ENCODE data around the gene MESP1.

Gene MESP1

DNA sequence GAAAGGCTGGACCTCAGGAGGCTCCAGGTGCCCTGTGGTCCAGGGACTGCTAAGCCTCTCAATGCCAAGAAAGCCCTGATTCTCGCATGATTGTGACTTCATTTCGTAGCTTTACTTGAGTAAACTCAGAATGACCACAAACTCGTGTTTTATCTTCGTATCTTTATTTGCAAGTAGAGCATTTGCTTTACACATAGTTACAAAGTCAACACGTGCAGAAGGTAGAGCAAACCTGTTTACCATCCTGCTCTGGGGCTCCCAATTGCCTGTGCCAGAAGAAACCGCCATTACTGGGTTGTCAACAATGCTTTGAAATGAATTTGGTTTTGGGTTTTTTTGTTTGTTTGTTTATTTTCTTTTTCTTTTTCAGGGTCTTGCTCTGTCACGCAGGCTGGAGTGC is 5.8 kb upstream of the MESP1 start:
- no peak for DNase-seq (ENCODE audit: low read depth in 1 of 2, low spot score in 1 of 2)
- Histone ChIP-seq H3K4me3 (replicated peaks; ENCODE audit: insufficient read depth, low read length) (no peak overlapping the region), H3K27ac (replicated peaks) (no peak overlapping the region), H3K27me3 (ENCODE audit: insufficient read depth, poor library complexity, severe bottlenecking) (no peaks in the 10 kb centered on the region)
- TF ChIP-seq REST (IDR thresholded peaks at IDR 0.05; ENCODE audit: insufficient replicate concordance, low read depth) (no peak), GABPA (IDR thresholded peaks at IDR 0.05; ENCODE audit: low read depth) (no peak), POLR2AphosphoS5 (IDR thresholded peaks at IDR 0.05; ENCODE audit: low read depth) (no peak), SPI1 (IDR thresholded peaks at IDR 0.05; ENCODE audit: borderline replicate concordance, low read depth) (no peak)
- TF ChIP-seq, protein P1, sequence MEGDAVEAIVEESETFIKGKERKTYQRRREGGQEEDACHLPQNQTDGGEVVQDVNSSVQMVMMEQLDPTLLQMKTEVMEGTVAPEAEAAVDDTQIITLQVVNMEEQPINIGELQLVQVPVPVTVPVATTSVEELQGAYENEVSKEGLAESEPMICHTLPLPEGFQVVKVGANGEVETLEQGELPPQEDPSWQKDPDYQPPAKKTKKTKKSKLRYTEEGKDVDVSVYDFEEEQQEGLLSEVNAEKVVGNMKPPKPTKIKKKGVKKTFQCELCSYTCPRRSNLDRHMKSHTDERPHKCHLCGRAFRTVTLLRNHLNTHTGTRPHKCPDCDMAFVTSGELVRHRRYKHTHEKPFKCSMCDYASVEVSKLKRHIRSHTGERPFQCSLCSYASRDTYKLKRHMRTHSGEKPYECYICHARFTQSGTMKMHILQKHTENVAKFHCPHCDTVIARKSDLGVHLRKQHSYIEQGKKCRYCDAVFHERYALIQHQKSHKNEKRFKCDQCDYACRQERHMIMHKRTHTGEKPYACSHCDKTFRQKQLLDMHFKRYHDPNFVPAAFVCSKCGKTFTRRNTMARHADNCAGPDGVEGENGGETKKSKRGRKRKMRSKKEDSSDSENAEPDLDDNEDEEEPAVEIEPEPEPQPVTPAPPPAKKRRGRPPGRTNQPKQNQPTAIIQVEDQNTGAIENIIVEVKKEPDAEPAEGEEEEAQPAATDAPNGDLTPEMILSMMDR (IDR thresholded peaks at IDR 0.05; ENCODE audit: insufficient read depth, low read length), result no peak

- no peaks in the 10 kb centered on the region for H3K27me3 ChIP-seq (ENCODE audit: insufficient read depth, poor library complexity, severe bottlenecking)
- H3K27ac ChIP-seq (replicated peaks), result no peak overlapping the region
- H3K4me3 ChIP-seq (replicated peaks; ENCODE audit: insufficient read depth, low read length), result no peak overlapping the region
- TF ChIP-seq, protein P1 (IDR thresholded peaks at IDR 0.05; ENCODE audit: insufficient read depth, low read length), result no peak
- TF ChIP-seq GABPA (IDR thresholded peaks at IDR 0.05; ENCODE audit: low read depth) (no peak), REST (IDR thresholded peaks at IDR 0.05; ENCODE audit: insufficient replicate concordance, low read depth) (no peak), SPI1 (IDR thresholded peaks at IDR 0.05; ENCODE audit: borderline replicate concordance, low read depth) (no peak), POLR2AphosphoS5 (IDR thresholded peaks at IDR 0.05; ENCODE audit: low read depth) (no peak)
- no peak for DNase-seq (ENCODE audit: low read depth in 1 of 2, low spot score in 1 of 2)
These were observed 4.7 kb upstream of the MESP1 start for GRCh38 chr15:89755701-89756100.

DNA sequence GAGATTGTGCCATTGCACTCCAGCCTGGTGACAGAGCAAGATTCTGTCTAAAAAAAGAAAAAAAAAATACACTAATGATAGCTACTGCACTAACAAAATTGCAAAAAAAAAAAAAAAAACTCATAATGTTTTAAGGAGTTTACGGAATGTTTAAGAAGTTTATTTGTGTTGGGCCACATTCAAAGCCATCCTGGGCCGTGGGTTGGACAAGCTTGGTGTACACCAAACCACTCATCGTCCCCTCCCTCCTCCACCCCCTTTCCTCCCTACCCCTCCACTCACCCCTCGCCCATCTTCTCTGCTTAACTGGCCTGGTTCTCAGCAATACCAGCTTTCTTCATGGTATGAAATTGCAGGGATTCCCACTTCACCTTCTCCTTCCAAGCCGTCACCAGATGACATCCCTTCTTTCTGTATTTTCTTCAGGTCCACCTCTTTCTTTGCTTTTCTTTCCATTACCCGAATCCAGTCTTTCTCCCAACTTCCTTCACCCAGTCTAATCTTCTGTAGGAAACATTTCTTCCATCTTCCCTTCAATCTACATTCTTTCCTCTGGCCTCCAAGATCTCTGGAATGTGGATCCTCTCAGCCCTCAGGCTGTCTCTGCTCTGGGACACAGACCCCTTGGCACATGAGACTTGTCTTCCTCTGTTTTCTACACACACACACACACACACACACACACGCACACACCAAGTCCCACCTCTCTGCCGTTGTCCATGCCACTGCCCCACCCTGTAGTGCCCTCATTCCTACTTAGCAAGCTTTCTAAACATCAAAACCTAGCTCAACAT is 3.5 kb upstream of the MESP1 start:
- no peak overlapping the region for H3K27ac ChIP-seq (replicated peaks)
- DNase-seq (ENCODE audit: low read depth in 1 of 2, low spot score in 1 of 2), result no peak
- TF ChIP-seq REST (IDR thresholded peaks at IDR 0.05; ENCODE audit: insufficient replicate concordance, low read depth), result no peak
- TF ChIP-seq, protein P1 (IDR thresholded peaks at IDR 0.05; ENCODE audit: insufficient read depth, low read length), result no peak
- no peak for TF ChIP-seq POLR2AphosphoS5 (IDR thresholded peaks at IDR 0.05; ENCODE audit: low read depth)
- no peak for TF ChIP-seq GABPA (IDR thresholded peaks at IDR 0.05; ENCODE audit: low read depth)
- no peak for TF ChIP-seq SPI1 (IDR thresholded peaks at IDR 0.05; ENCODE audit: borderline replicate concordance, low read depth)

More for the DNA sequence above, 3.5 kb upstream of the MESP1 start:
- no peaks in the 10 kb centered on the region for H3K27me3 ChIP-seq (ENCODE audit: insufficient read depth, poor library complexity, severe bottlenecking)
- H3K4me3 ChIP-seq (replicated peaks; ENCODE audit: insufficient read depth, low read length), result no peak overlapping the region
